ENCODE results near the gene CREM. TPM values are rescaled to one million over a fixed set of nuclear protein-coding genes. Genes with fewer than 3 reads are reported as not detected.

Gene CREM
- total RNA-seq, 1 experiment from 2014 or later: 20.0 TPM

DNA sequence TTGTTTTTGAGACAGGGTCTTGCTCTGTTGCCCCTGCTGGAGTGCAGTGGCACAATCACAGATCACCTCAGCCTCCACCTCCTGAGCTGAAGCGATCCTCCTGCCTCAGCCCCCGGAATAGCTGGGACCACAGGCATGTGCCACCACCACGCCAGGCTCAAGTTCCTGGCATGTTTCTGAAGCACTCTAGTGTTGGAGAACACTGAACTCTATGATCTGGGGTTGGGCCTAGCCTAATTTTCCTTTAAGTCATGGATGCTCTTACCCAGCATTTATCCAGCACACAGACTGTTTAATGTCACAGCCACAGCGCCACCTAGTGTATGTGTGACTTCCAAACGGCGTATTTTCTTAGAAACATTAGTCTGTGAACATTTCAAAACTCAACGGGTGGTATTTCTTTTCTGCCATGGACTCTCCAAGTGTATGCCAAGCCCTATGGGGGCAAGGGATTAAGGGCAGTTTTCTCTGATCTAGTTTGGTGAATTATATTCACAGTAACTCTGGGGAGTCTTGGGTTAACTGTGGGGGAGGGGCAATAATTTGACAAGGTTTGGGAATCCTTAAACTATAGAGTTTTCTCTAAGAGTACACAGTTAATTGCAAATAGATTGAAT is 91.8 kb downstream of the CREM start:
- H3K79me2 ChIP-seq (ENCODE audit: insufficient read depth, low read length): no peaks in the 10 kb centered on the region
- no peak overlapping the region for H3K4me2 ChIP-seq (ENCODE audit: insufficient read depth, insufficient read length, low read length)
- H3K9me3 Mint-ChIP-seq: no peaks in the 10 kb centered on the region
- no peak overlapping the region for H3K56ac ChIP-seq (ENCODE audit: insufficient read length, low read depth, low read length)
- no peak overlapping the region for H3T11ph ChIP-seq (ENCODE audit: low read length)
- no peak overlapping the region for H2BK12ac ChIP-seq (ENCODE audit: insufficient read length, low read depth, low read length)
- H3K9ac ChIP-seq (ENCODE audit: extremely low read depth, insufficient read length, low read length): no peak overlapping the region
- no peak overlapping the region for H4K5ac ChIP-seq (ENCODE audit: insufficient read length, low read depth, low read length)
- no peaks in the 10 kb centered on the region for H3K27me3 Mint-ChIP-seq (ENCODE audit: low read depth)
- no peaks in the 10 kb centered on the region for H3K9me3 ChIP-seq (ENCODE audit: control insufficient read depth, low read depth, low read length)
- WGBS (ENCODE audit: extremely low coverage, insufficient read length, low lambda C conversion rate): no CpG with 5 or more reads among the region's 7 CpGs
- H2AK5ac ChIP-seq (ENCODE audit: insufficient read length, low read length): no peak overlapping the region
- no peak overlapping the region for H3K27ac Mint-ChIP-seq
- no peaks in the 10 kb centered on the region for H4K20me1 ChIP-seq (ENCODE audit: control insufficient read depth, insufficient read depth, insufficient read length)
- H3K4me1 ChIP-seq (ENCODE audit: insufficient read depth, low read length): no peaks in the 10 kb centered on the region
- TF ChIP-seq CTCF (conservative IDR thresholded peaks at IDR 0.05): peak; percentile 88
- no peaks in the 10 kb centered on the region for H3K36me3 Mint-ChIP-seq (ENCODE audit: insufficient read depth in 1 of 3, low read depth in 3 of 3)
- no peak overlapping the region for H3K23ac ChIP-seq (ENCODE audit: insufficient read length, low read depth, low read length)
- no peaks in the 10 kb centered on the region for H3K79me1 ChIP-seq (ENCODE audit: insufficient read depth, low read depth, low read length, poor library complexity, severe bottlenecking)
- peak; percentile 72 for DNase-seq
- no peaks in the 10 kb centered on the region for H3K23me2 ChIP-seq (ENCODE audit: insufficient read length, low read depth, low read length, poor library complexity, severe bottlenecking)
- no peak overlapping the region for H3K4me3 Mint-ChIP-seq
- H2BK120ac ChIP-seq (ENCODE audit: low read depth, low read length, poor library complexity, severe bottlenecking): no peak overlapping the region
- H3K14ac ChIP-seq (ENCODE audit: insufficient read depth, low read length): no peak overlapping the region
- H2AFZ ChIP-seq (ENCODE audit: low read length): no peak overlapping the region
- no peak overlapping the region for H3K18ac ChIP-seq (ENCODE audit: insufficient read length, low read depth, low read length)
- peaks cover 3 to 4% of the 10 kb centered on the region in 2 experiments for H3K4me1 Mint-ChIP-seq
- no peaks in the 10 kb centered on the region for H3K27me3 ChIP-seq (ENCODE audit: insufficient read depth, low read length)
- H4K91ac ChIP-seq (ENCODE audit: insufficient read length, low read depth, low read length): no peak overlapping the region
- no peak overlapping the region for H3K4ac ChIP-seq (ENCODE audit: low read depth, low read length)
- no peak overlapping the region for H2BK20ac ChIP-seq (ENCODE audit: low read depth, low read length, poor library complexity, severe bottlenecking)
- H3K27ac ChIP-seq (ENCODE audit: insufficient read length, low read depth, low read length): no peak overlapping the region
- H2BK5ac ChIP-seq (ENCODE audit: insufficient read length, low read length): no peak overlapping the region
- no peak overlapping the region for H2BK15ac ChIP-seq (ENCODE audit: low read depth, low read length)
- no peak overlapping the region for H4K8ac ChIP-seq (replicated peaks; ENCODE audit: insufficient read length, low read depth, low read length)
